H9 (cell line): ENCODE results near the gene MZF1. TPM values are rescaled to one million over a fixed set of nuclear protein-coding genes. Genes with fewer than 3 reads are reported as not detected.

Source experiments
- DNase-seq: peaks from one replicate; pipeline ENCODE4 v3.0.0-alpha.2; 2017
- H2AFZ ChIP-seq: one replicate; pipeline ENCODE4 v1.6.1; 2013; ENCODE audit warnings: mild to moderate bottlenecking, low read length, control low read depth, moderate library complexity
- H2AK5ac ChIP-seq: 2 replicates; pipeline ENCODE4 v1.6.1; 2013; ENCODE audit warnings: low read length, control low read depth, mixed read lengths; ENCODE audit not compliant: insufficient read length
- H2BK120ac ChIP-seq: one replicate; pipeline ENCODE4 v1.6.1; 2013; ENCODE audit warnings: low read depth, mild to moderate bottlenecking, low read length, control low read depth, inconsistent platforms; ENCODE audit not compliant: poor library complexity, severe bottlenecking
- H2BK12ac ChIP-seq: 2 replicates; pipeline ENCODE4 v1.6.1; 2013; ENCODE audit warnings: low read length, control low read depth, mixed read lengths, low read depth; ENCODE audit not compliant: insufficient read length
- H2BK15ac ChIP-seq: 2 replicates; pipeline ENCODE4 v1.6.1; 2013; ENCODE audit warnings: low read depth, low read length, control low read depth
- H2BK20ac ChIP-seq: one replicate; pipeline ENCODE4 v1.6.1; 2013; ENCODE audit warnings: low read depth, mild to moderate bottlenecking, low read length, control low read depth, inconsistent platforms; ENCODE audit not compliant: poor library complexity, severe bottlenecking
- H2BK5ac ChIP-seq: 2 replicates; pipeline ENCODE4 v1.6.1; 2013; ENCODE audit warnings: low read length, control low read depth, mixed read lengths; ENCODE audit not compliant: insufficient read length
- H3K14ac ChIP-seq: 2 replicates; pipeline ENCODE4 v1.6.1; 2013; ENCODE audit warnings: low read length, control low read depth; ENCODE audit not compliant: insufficient read depth
- H3K18ac ChIP-seq: 2 replicates; pipeline ENCODE4 v1.6.1; 2013; ENCODE audit warnings: low read depth, mild to moderate bottlenecking, mixed read lengths, low read length, control low read depth; ENCODE audit not compliant: insufficient read length
- H3K23ac ChIP-seq: 2 replicates; pipeline ENCODE4 v1.6.1; 2013; ENCODE audit warnings: low read length, control low read depth, mixed read lengths, low read depth; ENCODE audit not compliant: insufficient read length
- H3K23me2 ChIP-seq: 2 replicates; pipeline ENCODE4 v1.6.1; 2013; ENCODE audit warnings: low read depth, mild to moderate bottlenecking, mixed read lengths, low read length, control low read depth; ENCODE audit not compliant: insufficient read length, poor library complexity, severe bottlenecking
- H3K27ac ChIP-seq: 2 replicates; pipeline ENCODE4 v1.5.1; 2013; ENCODE audit warnings: low read length, control low read depth, mixed read lengths, low read depth; ENCODE audit not compliant: insufficient read length
- H3K27me3 ChIP-seq: 2 replicates; pipeline ENCODE4 v1.6.1; 2013; ENCODE audit warnings: low read length, control low read depth, inconsistent platforms; ENCODE audit not compliant: insufficient read depth
- H3K4ac ChIP-seq: 2 replicates; pipeline ENCODE4 v1.6.1; 2013; ENCODE audit warnings: low read depth, mild to moderate bottlenecking, control low read depth, inconsistent platforms, low read length, moderate library complexity
- H3K4me1 ChIP-seq: 2 replicates; pipeline ENCODE4 v1.6.1; 2013; ENCODE audit warnings: low read length, control low read depth, inconsistent platforms; ENCODE audit not compliant: insufficient read depth
- H3K4me2 ChIP-seq: 2 replicates; pipeline ENCODE4 v1.6.1; 2013; ENCODE audit warnings: low read length, control low read depth, mixed read lengths; ENCODE audit not compliant: insufficient read length, insufficient read depth
- H3K56ac ChIP-seq: 2 replicates; pipeline ENCODE4 v1.6.1; 2013; ENCODE audit warnings: low read depth, mild to moderate bottlenecking, mixed read lengths, low read length, control low read depth; ENCODE audit not compliant: insufficient read length
- H3K79me1 ChIP-seq: 2 replicates; pipeline ENCODE4 v1.6.1; 2013; ENCODE audit warnings: low read depth, mild to moderate bottlenecking, moderate library complexity, low read length, control low read depth, inconsistent platforms; ENCODE audit not compliant: insufficient read depth, poor library complexity, severe bottlenecking
- H3K79me2 ChIP-seq: 2 replicates; pipeline ENCODE4 v1.6.1; 2013; ENCODE audit warnings: low read length, control low read depth, inconsistent platforms; ENCODE audit not compliant: insufficient read depth
- H3K9ac ChIP-seq: 2 replicates; pipeline ENCODE4 v1.6.1; 2013; ENCODE audit warnings: low read length, control low read depth, mixed read lengths; ENCODE audit not compliant: insufficient read length; ENCODE audit errors: extremely low read depth
- H3K9me3 ChIP-seq: one replicate; pipeline ENCODE4 v1.6.1; 2013; ENCODE audit warnings: low read depth, low read length, inconsistent platforms; ENCODE audit not compliant: control insufficient read depth
- H3T11ph ChIP-seq: one replicate; pipeline ENCODE4 v1.6.1; 2013; ENCODE audit warnings: mild to moderate bottlenecking, low read length, control low read depth, inconsistent platforms
- H4K20me1 ChIP-seq: one replicate; pipeline ENCODE4 v1.6.1; 2013; ENCODE audit not compliant: control insufficient read depth, insufficient read length, insufficient read depth
- H4K5ac ChIP-seq: 2 replicates; pipeline ENCODE4 v1.6.1; 2013; ENCODE audit warnings: low read depth, mild to moderate bottlenecking, mixed read lengths, low read length, control low read depth; ENCODE audit not compliant: insufficient read length
- H4K8ac ChIP-seq: replicated peaks from 2 replicates; pipeline ENCODE4 v1.6.1; 2013; ENCODE audit warnings: low read length, control low read depth, mixed read lengths, low read depth; ENCODE audit not compliant: insufficient read length
- H4K91ac ChIP-seq: 2 replicates; pipeline ENCODE4 v1.6.1; 2013; ENCODE audit warnings: low read depth, mild to moderate bottlenecking, moderate library complexity, mixed read lengths, low read length, control low read depth; ENCODE audit not compliant: insufficient read length
- H3K27ac Mint-ChIP-seq, 3 experiments: 2 replicates in 2 of 3; 3 replicates in 1 of 3; pipeline ENCODE4 v1.8.0; 2020 to 2021; ENCODE audit warnings: mixed read lengths in 3 of 3, mild to moderate bottlenecking in 1 of 3, moderate library complexity in 1 of 3
- H3K27me3 Mint-ChIP-seq: 2 replicates; pipeline ENCODE4 v1.8.0; 2021; ENCODE audit warnings: low read depth, mild to moderate bottlenecking, moderate library complexity, mixed read lengths
- H3K36me3 Mint-ChIP-seq, 3 experiments: 2 replicates in 2 of 3; 3 replicates in 1 of 3; pipeline ENCODE4 v1.8.0; 2020 to 2021; ENCODE audit warnings: low read depth in 3 of 3, mixed read lengths in 3 of 3; ENCODE audit not compliant: insufficient read depth in 1 of 3
- H3K4me1 Mint-ChIP-seq, 2 experiments: 2 replicates each; pipeline ENCODE4 v1.8.0; 2020; ENCODE audit warnings: mixed read lengths in 2 of 2
- H3K4me3 Mint-ChIP-seq, 2 experiments: 2 replicates in 1 of 2; 3 replicates in 1 of 2; pipeline ENCODE4 v1.8.0; 2020 to 2021; ENCODE audit warnings: mild to moderate bottlenecking in 2 of 2, mixed read lengths in 2 of 2, moderate library complexity in 1 of 2
- H3K9me3 Mint-ChIP-seq, 2 experiments: 2 replicates in 1 of 2; 3 replicates in 1 of 2; pipeline ENCODE4 v1.8.0; 2020; ENCODE audit warnings: mild to moderate bottlenecking in 2 of 2, mixed read lengths in 2 of 2, moderate library complexity in 1 of 2
- WGBS: extraction: QIAGEN DNeasy Blood & Tissue Kit; methylation state at CpG from one replicate; pipeline ENCODE4 v1.1.7; 2013; ENCODE audit warnings: missing lambda C conversion rate, low lambda C conversion rate, mixed read lengths; ENCODE audit not compliant: insufficient read length; ENCODE audit errors: extremely low coverage; 5-methylcytosine and 5-hydroxymethylcytosine counted together
- total RNA-seq: library from RNA; stranded (reverse); gene quantifications from 2 replicates; pipeline ENCODE4 v1.2.1, GENCODE V29; 2021
- TF ChIP-seq, protein P1 (sequence below): fragments of 200-600 bp; sonication (generic); conservative IDR thresholded peaks from 3 replicates; pipeline ENCODE4 v1.8.0; 2021; ENCODE audit warnings: antibody characterized with exemption, mild to moderate bottlenecking

Gene MZF1
- total RNA-seq, 1 experiment from 2014 or later: 23.6 TPM

- Histone ChIP-seq H3K27me3 (peaks cover 4% of the 10 kb centered on the region; the same call in 1 of the 2 replicates), H2AK5ac (no peak overlapping the region), H2BK15ac (no peak overlapping the region), H2BK120ac (no peak overlapping the region), H4K5ac (no peak overlapping the region), H3T11ph (no peak overlapping the region), H3K27ac (no peak overlapping the region), H3K79me2 (peaks cover 26% of the 10 kb centered on the region), H4K20me1 (peaks cover 7% of the 10 kb centered on the region), H4K91ac (no peak overlapping the region), H3K18ac (no peak overlapping the region), H3K4me1 (peaks cover 4% of the 10 kb centered on the region; the same call in 1 of the 2 replicates), H3K23me2 (peaks cover 11% of the 10 kb centered on the region), H2BK20ac (no peak overlapping the region), H2AFZ (no peak overlapping the region), H4K8ac (no peak overlapping the region), H2BK5ac (no peak overlapping the region), H3K4ac (no peak overlapping the region), H3K4me2 (peak overlapping the region; percentile 99), H2BK12ac (no peak overlapping the region), H3K14ac (no peak overlapping the region), H3K56ac (no peak overlapping the region), H3K79me1 (peaks cover 14% of the 10 kb centered on the region), H3K9ac (peak overlapping the region; percentile 91), H3K9me3 (no peaks in the 10 kb centered on the region), H3K23ac (no peak overlapping the region)
- no peak for DNase-seq
- Mint-ChIP-seq H3K27ac (peak overlapping the region; percentile 59 to 94 (median 91); a peak in 5 of 7 replicates), H3K27me3 (peaks cover 22% of the 10 kb centered on the region), H3K4me1 (peaks cover 17 to 18% of the 10 kb centered on the region in 2 experiments), H3K9me3 (no peaks in the 10 kb centered on the region; a peak in 1 of 5 replicates), H3K4me3 (peak overlapping the region; percentile 98 to 100), H3K36me3 (peaks cover 54 to 62% (median 62%) of the 10 kb centered on the region in 3 experiments)
- WGBS: no CpG with 5 or more reads among the region's 1 CpG
- TF ChIP-seq, protein P1, sequence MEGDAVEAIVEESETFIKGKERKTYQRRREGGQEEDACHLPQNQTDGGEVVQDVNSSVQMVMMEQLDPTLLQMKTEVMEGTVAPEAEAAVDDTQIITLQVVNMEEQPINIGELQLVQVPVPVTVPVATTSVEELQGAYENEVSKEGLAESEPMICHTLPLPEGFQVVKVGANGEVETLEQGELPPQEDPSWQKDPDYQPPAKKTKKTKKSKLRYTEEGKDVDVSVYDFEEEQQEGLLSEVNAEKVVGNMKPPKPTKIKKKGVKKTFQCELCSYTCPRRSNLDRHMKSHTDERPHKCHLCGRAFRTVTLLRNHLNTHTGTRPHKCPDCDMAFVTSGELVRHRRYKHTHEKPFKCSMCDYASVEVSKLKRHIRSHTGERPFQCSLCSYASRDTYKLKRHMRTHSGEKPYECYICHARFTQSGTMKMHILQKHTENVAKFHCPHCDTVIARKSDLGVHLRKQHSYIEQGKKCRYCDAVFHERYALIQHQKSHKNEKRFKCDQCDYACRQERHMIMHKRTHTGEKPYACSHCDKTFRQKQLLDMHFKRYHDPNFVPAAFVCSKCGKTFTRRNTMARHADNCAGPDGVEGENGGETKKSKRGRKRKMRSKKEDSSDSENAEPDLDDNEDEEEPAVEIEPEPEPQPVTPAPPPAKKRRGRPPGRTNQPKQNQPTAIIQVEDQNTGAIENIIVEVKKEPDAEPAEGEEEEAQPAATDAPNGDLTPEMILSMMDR: no peak
These were observed 27.1 kb downstream of the MZF1 start for GRCh38 chr19:58546019-58546530.
